ENCODE results near the gene LMNB1. TPM values are rescaled to one million over a fixed set of nuclear protein-coding genes. Genes with fewer than 3 reads are reported as not detected.
"Not testable (repeated sequence)": the region's sequence is repeated elsewhere in the genome, so short reads cannot be mapped to it uniquely, and the experiment has no call there.

The LMNB1 gene
- total and polyA plus RNA-seq, 5 experiments from 2014 or later: 6.1 to 27.8 (median 8.2) TPM

GRCh38 chr5:126839407-126839806 lies 62.5 kb downstream of the LMNB1 start:
- POLR2A ChIA-PET: interaction anchor here (3.8 kb wide), 1 partner anchor 13 kb away, joined by 22 read pairs; no protein-coding TSS in a partner anchor
- not testable (repeated sequence) for ATAC-seq, H3K4me3 Mint-ChIP-seq, DNase-seq, H3K27me3 Mint-ChIP-seq, H3K9me3 Mint-ChIP-seq, H3K4me1 Mint-ChIP-seq
- peak overlapping the region in 2 of 10 donors; percentile 29 to 75 for H3K27ac Mint-ChIP-seq
- peaks cover 0 to 29% (median 10%) of the 10 kb centered on the region in 3 donors for H3K36me3 Mint-ChIP-seq

- H3K36me3 Mint-ChIP-seq, H3K27me3 Mint-ChIP-seq, ATAC-seq, POLR2A ChIA-PET, H3K9me3 Mint-ChIP-seq, DNase-seq, H3K4me3 Mint-ChIP-seq: not testable (repeated sequence)
- Mint-ChIP-seq H3K27ac (peak overlapping the region in 9 of 10 donors; percentile 1 to 99 (median 32)), H3K4me1 (peaks cover 3 to 41% (median 21%) of the 10 kb centered on the region in 4 donors)
These were observed 66.4 kb downstream of the LMNB1 start for GRCh38 chr5:126843375-126843774.

GRCh38 chr5:126845470-126846070 lies 68.6 kb downstream of the LMNB1 start:
- POLR2A ChIA-PET: interaction anchor here (0.6 to 1.3 kb wide), 10 partner anchors 8 to 986 kb away, joined by 3 to 21 read pairs (median 8); partner anchors contain the start of gene LMNB1
- Mint-ChIP-seq H3K27ac (peak overlapping the region; percentile 74 to 99 (median 94)), H3K4me1 (peaks cover 7 to 49% (median 27%) of the 10 kb centered on the region in 4 donors), H3K4me3 (peak overlapping the region in 9 of 10 donors; percentile 29 to 69 (median 54))
- ATAC-seq (peak; percentile 98 to 99), DNase-seq (peak in 6 of 10 donors; percentile 40 to 81 (median 66))
- H3K27me3 Mint-ChIP-seq, H3K9me3 Mint-ChIP-seq, H3K36me3 Mint-ChIP-seq: not testable (repeated sequence)

GRCh38 chr5:126846344-126846743 lies 69.4 kb downstream of the LMNB1 start:
- Mint-ChIP-seq H3K27me3 (no peaks in the 10 kb centered on the region), H3K4me1 (peaks cover 10 to 54% (median 32%) of the 10 kb centered on the region in 4 donors), H3K4me3 (peak overlapping the region in 3 of 10 donors; percentile 24 to 69 (median 54)), H3K36me3 (no peaks in the 10 kb centered on the region), H3K27ac (peak overlapping the region; percentile 57 to 99 (median 94)), H3K9me3 (no peaks in the 10 kb centered on the region)
- POLR2A ChIA-PET: interaction anchor here (1.0 to 1.3 kb wide), 9 partner anchors 8 to 383 kb away, joined by 3 to 21 read pairs (median 8); partner anchors contain the start of gene LMNB1
- DNase-seq: no peak
- ATAC-seq: no peak

GRCh38 chr5:126846744-126847455 lies 70.0 kb downstream of the LMNB1 start:
- H3K9me3 Mint-ChIP-seq: no peaks in the 10 kb centered on the region
- H3K27me3 Mint-ChIP-seq: no peaks in the 10 kb centered on the region

GRCh38 chr5:126847456-126847820 lies 70.5 kb downstream of the LMNB1 start:
- Mint-ChIP-seq H3K9me3 (no peaks in the 10 kb centered on the region), H3K4me1 (peaks cover 14 to 65% (median 43%) of the 10 kb centered on the region in 4 donors), H3K36me3 (no peaks in the 10 kb centered on the region), H3K4me3 (peak overlapping the region in 1 of 10 donors; percentile 20), H3K27ac (peak overlapping the region in 9 of 10 donors; percentile 9 to 99 (median 84)), H3K27me3 (no peaks in the 10 kb centered on the region)
- ATAC-seq (no peak), DNase-seq (no peak)
- POLR2A ChIA-PET: interaction anchor here (0.6 to 1.1 kb wide), 3 partner anchors 70 to 382 kb away, joined by 3 read pairs; no protein-coding TSS in a partner anchor

More at GRCh38 chr5:126846744-126847455, 70.0 kb downstream of the LMNB1 start:
- Mint-ChIP-seq H3K36me3 (no peaks in the 10 kb centered on the region), H3K4me3 (peak overlapping the region in 2 of 10 donors; percentile 20 to 22), H3K4me1 (peaks cover 12 to 59% (median 37%) of the 10 kb centered on the region in 4 donors), H3K27ac (peak overlapping the region; percentile 57 to 99 (median 94))
- no peak for DNase-seq
- POLR2A ChIA-PET: interaction anchor here (0.6 to 1.1 kb wide), 3 partner anchors 69 to 383 kb away, joined by 3 read pairs; no protein-coding TSS in a partner anchor
- no peak for ATAC-seq

- DNase-seq (no peak), ATAC-seq (no peak)
- POLR2A ChIA-PET: interaction anchor here (0.6 to 1.5 kb wide), 3 partner anchors 70 to 382 kb away, joined by 3 to 7 read pairs (median 3); no protein-coding TSS in a partner anchor
- Mint-ChIP-seq H3K4me1 (peaks cover 16 to 69% (median 47%) of the 10 kb centered on the region in 4 donors), H3K4me3 (peak overlapping the region in 1 of 10 donors; percentile 45), H3K27ac (peak overlapping the region in 8 of 10 donors; percentile 23 to 99 (median 89)), H3K27me3 (no peaks in the 10 kb centered on the region), H3K36me3 (no peaks in the 10 kb centered on the region), H3K9me3 (no peaks in the 10 kb centered on the region)
These were observed 70.9 kb downstream of the LMNB1 start for GRCh38 chr5:126847826-126848251.

GRCh38 chr5:126848253-126848652 lies 71.3 kb downstream of the LMNB1 start:
- POLR2A ChIA-PET: interaction anchor here (0.6 to 1.5 kb wide), 4 partner anchors 11 to 381 kb away, joined by 3 to 7 read pairs (median 4); no protein-coding TSS in a partner anchor
- peaks cover 20 to 73% (median 51%) of the 10 kb centered on the region in 4 donors for H3K4me1 Mint-ChIP-seq
- peak overlapping the region in 8 of 10 donors; percentile 9 to 99 (median 82) for H3K27ac Mint-ChIP-seq

GRCh38 chr5:126849101-126849678 lies 72.3 kb downstream of the LMNB1 start:
- Mint-ChIP-seq H3K27me3 (no peaks in the 10 kb centered on the region), H3K4me1 (peaks cover 27 to 81% (median 58%) of the 10 kb centered on the region in 4 donors), H3K4me3 (no peak overlapping the region), H3K36me3 (peaks cover 0 to 5% (median 0%) of the 10 kb centered on the region in 3 donors), H3K27ac (peak overlapping the region in 8 of 10 donors; percentile 23 to 99 (median 63)), H3K9me3 (peaks cover 0 to 6% (median 0%) of the 10 kb centered on the region in 9 donors)
- no peak for DNase-seq
- ATAC-seq: no peak
- POLR2A ChIA-PET: interaction anchor here (0.6 to 1.5 kb wide), 3 partner anchors 12 to 380 kb away, joined by 4 to 7 read pairs (median 5); no protein-coding TSS in a partner anchor

More at GRCh38 chr5:126848253-126848652, 71.3 kb downstream of the LMNB1 start:
- no peak for ATAC-seq
- no peaks in the 10 kb centered on the region for H3K9me3 Mint-ChIP-seq
- no peaks in the 10 kb centered on the region for H3K27me3 Mint-ChIP-seq
- H3K36me3 Mint-ChIP-seq: no peaks in the 10 kb centered on the region
- H3K4me3 Mint-ChIP-seq: no peak overlapping the region
- DNase-seq: no peak

- Mint-ChIP-seq H3K36me3 (peaks cover 0 to 7% (median 0%) of the 10 kb centered on the region in 3 donors), H3K4me1 (peaks cover 34 to 74% (median 54%) of the 10 kb centered on the region in 4 donors), H3K27ac (peak overlapping the region; percentile 95 to 100 (median 99)), H3K4me3 (peak overlapping the region; percentile 80 to 92 (median 89)), H3K9me3 (peaks cover 0 to 12% (median 0%) of the 10 kb centered on the region in 9 donors), H3K27me3 (no peaks in the 10 kb centered on the region)
- ATAC-seq (peak; percentile 24 to 38), DNase-seq (peak in 6 of 10 donors; percentile 16 to 49 (median 35))
- POLR2A ChIA-PET: interaction anchor here (0.6 to 5.4 kb wide), 4 partner anchors 14 to 378 kb away, joined by 3 to 72 read pairs (median 14); partner anchors contain the start of gene LMNB1
These were observed 74.6 kb downstream of the LMNB1 start for GRCh38 chr5:126851501-126852011.

- Mint-ChIP-seq H3K4me1 (peaks cover 33 to 71% (median 52%) of the 10 kb centered on the region in 4 donors), H3K9me3 (peaks cover 0 to 12% (median 0%) of the 10 kb centered on the region in 9 donors), H3K27ac (peak overlapping the region; percentile 95 to 100 (median 99)), H3K36me3 (peaks cover 0 to 7% (median 0%) of the 10 kb centered on the region in 3 donors), H3K27me3 (no peaks in the 10 kb centered on the region), H3K4me3 (peak overlapping the region; percentile 80 to 92 (median 89))
- ATAC-seq (peak; percentile 67 to 75), DNase-seq (peak in 4 of 10 donors; percentile 25 to 63 (median 48))
- POLR2A ChIA-PET: interaction anchor here (0.6 to 5.4 kb wide), 14 partner anchors 15 to 377 kb away, joined by 3 to 72 read pairs (median 10); partner anchors contain the start of genes C5orf63, LMNB1 and MARCHF3
These were observed 75.2 kb downstream of the LMNB1 start for GRCh38 chr5:126852091-126852571.

Data from naive thymus-derived CD8-positive, alpha-beta T cell (primary cell).